Stimulated activated naive B cell treated with anti-CD40 and anti-IgM and Interleukin-4, amounts not matched to agents 10 μg/mL and 1 μg/mL and 100 μg/mL, for 72 hours (primary cell): ENCODE measurements around the gene POGLUT3.

Experiments used
- ATAC-seq, 2 donors: fragments of 150-1000 bp; cut with Tn5 transposase; replicated peaks; 2 replicates each; pipeline ENCODE4 v1.10.0; 2021; ENCODE audit warnings: moderate library complexity in 1 of 2
- DNase-seq: peaks from one replicate; pipeline ENCODE4 v3.0.0; 2021
- H3K27ac Mint-ChIP-seq: one replicate; pipeline ENCODE4 v1.8.0; 2022; ENCODE audit warnings: mild to moderate bottlenecking, mixed read lengths
- H3K27me3 Mint-ChIP-seq, 2 donors: one replicate each; pipeline ENCODE4 v1.8.0; 2022; ENCODE audit warnings: mixed read lengths in 2 of 2
- H3K36me3 Mint-ChIP-seq, 2 donors: one replicate each; pipeline ENCODE4 v1.8.0; 2022; ENCODE audit warnings: mixed read lengths in 2 of 2, mild to moderate bottlenecking in 1 of 2
- H3K4me1 Mint-ChIP-seq, 2 donors: one replicate each; pipeline ENCODE4 v1.8.0; 2022; ENCODE audit warnings: mixed read lengths in 2 of 2, mild to moderate bottlenecking in 1 of 2
- H3K4me3 Mint-ChIP-seq, 2 donors: one replicate each; pipeline ENCODE4 v1.8.0; 2022; ENCODE audit warnings: mild to moderate bottlenecking in 2 of 2, mixed read lengths in 2 of 2, moderate library complexity in 1 of 2
- H3K9me3 Mint-ChIP-seq, 2 donors: one replicate each; pipeline ENCODE4 v1.8.0; 2022; ENCODE audit warnings: mixed read lengths in 2 of 2, mild to moderate bottlenecking in 1 of 2

POGLUT3 gene

GRCh38 chr11:108498046-108498815, at the start of gene POGLUT3:
Gene POGLUT3 (minus strand): TSS chr11:108498384. CDS start chr11:108498366, 18 bp downstream.
- Mint-ChIP-seq H3K27me3 (no peaks in the 10 kb centered on the region), H3K9me3 (no peaks in the 10 kb centered on the region), H3K4me1 (peaks cover 5% of the 10 kb centered on the region in 2 donors), H3K27ac (peak within 1 kb of the TSS; percentile 97), H3K36me3 (no peaks in the 10 kb centered on the region), H3K4me3 (peak within 1 kb of the TSS; percentile 95 to 96)
- ATAC-seq (peak; percentile 66 to 67), DNase-seq (peak; percentile 23)

GRCh38 chr11:108545909-108546501, 47.8 kb upstream of the POGLUT3 start:
- DNase-seq (no peak), ATAC-seq (no peak)
- Mint-ChIP-seq H3K4me3 (no peak overlapping the region), H3K27ac (peak overlapping the region; percentile 20), H3K27me3 (peaks cover 2 to 29% of the 10 kb centered on the region in 2 donors), H3K9me3 (no peaks in the 10 kb centered on the region), H3K36me3 (no peaks in the 10 kb centered on the region), H3K4me1 (peaks cover 0 to 1% of the 10 kb centered on the region in 2 donors)

GRCh38 chr11:108543316-108543964, 45.3 kb upstream of the POGLUT3 start:
- H3K9me3 Mint-ChIP-seq: no peaks in the 10 kb centered on the region
- no peak overlapping the region for H3K27ac Mint-ChIP-seq
- H3K36me3 Mint-ChIP-seq: no peaks in the 10 kb centered on the region
- no peak for DNase-seq
- ATAC-seq: no peak
- H3K4me3 Mint-ChIP-seq: no peak overlapping the region
- no peaks in the 10 kb centered on the region for H3K4me1 Mint-ChIP-seq
- H3K27me3 Mint-ChIP-seq: peaks cover 0 to 27% of the 10 kb centered on the region in 2 donors

- no peak for ATAC-seq
- no peak overlapping the region for H3K27ac Mint-ChIP-seq
- no peak for DNase-seq
- peaks cover 0 to 27% of the 10 kb centered on the region in 2 donors for H3K27me3 Mint-ChIP-seq
- H3K9me3 Mint-ChIP-seq: no peaks in the 10 kb centered on the region
- no peaks in the 10 kb centered on the region for H3K4me1 Mint-ChIP-seq
- no peaks in the 10 kb centered on the region for H3K36me3 Mint-ChIP-seq
- no peak overlapping the region for H3K4me3 Mint-ChIP-seq
Observed at GRCh38 chr11:108541531-108541930, 43.3 kb upstream of the POGLUT3 start.

- H3K36me3 Mint-ChIP-seq: no peaks in the 10 kb centered on the region
- DNase-seq: no peak
- no peak for ATAC-seq
- H3K27ac Mint-ChIP-seq: no peak overlapping the region
- H3K4me3 Mint-ChIP-seq: no peak overlapping the region
- no peaks in the 10 kb centered on the region for H3K4me1 Mint-ChIP-seq
- no peaks in the 10 kb centered on the region for H3K9me3 Mint-ChIP-seq
- peaks cover 0 to 7% of the 10 kb centered on the region in 2 donors for H3K27me3 Mint-ChIP-seq
Observed at GRCh38 chr11:108538502-108538901, 40.3 kb upstream of the POGLUT3 start.

GRCh38 chr11:108538022-108538424, 39.8 kb upstream of the POGLUT3 start:
- Mint-ChIP-seq H3K27ac (no peak overlapping the region), H3K4me3 (no peak overlapping the region), H3K27me3 (peaks cover 0 to 2% of the 10 kb centered on the region in 2 donors), H3K9me3 (no peaks in the 10 kb centered on the region), H3K36me3 (no peaks in the 10 kb centered on the region), H3K4me1 (no peaks in the 10 kb centered on the region)
- ATAC-seq (no peak), DNase-seq (no peak)

GRCh38 chr11:108536783-108537182, 38.6 kb upstream of the POGLUT3 start:
- no peaks in the 10 kb centered on the region for H3K27me3 Mint-ChIP-seq
- no peak for ATAC-seq
- no peak overlapping the region for H3K4me3 Mint-ChIP-seq
- no peaks in the 10 kb centered on the region for H3K36me3 Mint-ChIP-seq
- H3K9me3 Mint-ChIP-seq: no peaks in the 10 kb centered on the region
- no peak for DNase-seq
- no peak overlapping the region for H3K27ac Mint-ChIP-seq
- no peaks in the 10 kb centered on the region for H3K4me1 Mint-ChIP-seq

GRCh38 chr11:108535384-108535955, 37.3 kb upstream of the POGLUT3 start:
- no peak overlapping the region for H3K4me3 Mint-ChIP-seq
- no peaks in the 10 kb centered on the region for H3K27me3 Mint-ChIP-seq
- H3K27ac Mint-ChIP-seq: no peak overlapping the region
- H3K4me1 Mint-ChIP-seq: no peaks in the 10 kb centered on the region
- H3K36me3 Mint-ChIP-seq: no peaks in the 10 kb centered on the region
- no peak for DNase-seq
- H3K9me3 Mint-ChIP-seq: no peaks in the 10 kb centered on the region
- ATAC-seq: no peak

- Mint-ChIP-seq H3K36me3 (no peaks in the 10 kb centered on the region), H3K4me1 (no peaks in the 10 kb centered on the region), H3K27ac (no peak overlapping the region), H3K9me3 (no peaks in the 10 kb centered on the region), H3K4me3 (no peak overlapping the region), H3K27me3 (no peaks in the 10 kb centered on the region)
- DNase-seq: no peak
- ATAC-seq: no peak
Observed at GRCh38 chr11:108534274-108534882, 36.2 kb upstream of the POGLUT3 start.

- no peaks in the 10 kb centered on the region for H3K9me3 Mint-ChIP-seq
- no peaks in the 10 kb centered on the region for H3K36me3 Mint-ChIP-seq
- no peak overlapping the region for H3K27ac Mint-ChIP-seq
- no peak overlapping the region for H3K4me3 Mint-ChIP-seq
- H3K27me3 Mint-ChIP-seq: peaks cover 0 to 5% of the 10 kb centered on the region in 2 donors
- H3K4me1 Mint-ChIP-seq: no peaks in the 10 kb centered on the region
- ATAC-seq: no peak
- no peak for DNase-seq
Observed at GRCh38 chr11:108530426-108530825, 32.2 kb upstream of the POGLUT3 start.

- ATAC-seq (no peak), DNase-seq (no peak)
- Mint-ChIP-seq H3K4me1 (no peaks in the 10 kb centered on the region), H3K9me3 (peaks cover 5% of the 10 kb centered on the region in 2 donors), H3K27me3 (peaks cover 0 to 5% of the 10 kb centered on the region in 2 donors), H3K36me3 (peaks cover 0 to 2% of the 10 kb centered on the region in 2 donors), H3K4me3 (no peak overlapping the region), H3K27ac (no peak overlapping the region)
Observed at GRCh38 chr11:108527382-108527781, 29.2 kb upstream of the POGLUT3 start.

- Mint-ChIP-seq H3K9me3 (peaks cover 5% of the 10 kb centered on the region in 2 donors), H3K27ac (no peak overlapping the region), H3K36me3 (peaks cover 0 to 2% of the 10 kb centered on the region in 2 donors), H3K27me3 (peaks cover 4 to 5% of the 10 kb centered on the region in 2 donors), H3K4me1 (no peaks in the 10 kb centered on the region), H3K4me3 (no peak overlapping the region)
- DNase-seq (no peak), ATAC-seq (no peak)
Observed at GRCh38 chr11:108525161-108525560, 27.0 kb upstream of the POGLUT3 start.

- ATAC-seq (no peak), DNase-seq (no peak)
- H3K4me1 Mint-ChIP-seq: no peaks in the 10 kb centered on the region
- no peak overlapping the region for H3K27ac Mint-ChIP-seq
- no peak overlapping the region for H3K4me3 Mint-ChIP-seq
- peaks cover 0 to 2% of the 10 kb centered on the region in 2 donors for H3K36me3 Mint-ChIP-seq
- H3K27me3 Mint-ChIP-seq: peaks cover 4 to 5% of the 10 kb centered on the region in 2 donors
- H3K9me3 Mint-ChIP-seq: peaks cover 5% of the 10 kb centered on the region in 2 donors
Observed at GRCh38 chr11:108524422-108524821, 26.2 kb upstream of the POGLUT3 start.

GRCh38 chr11:108522318-108522717, 24.1 kb upstream of the POGLUT3 start:
- no peak overlapping the region for H3K27ac Mint-ChIP-seq
- H3K4me1 Mint-ChIP-seq: no peaks in the 10 kb centered on the region
- peaks cover 0 to 2% of the 10 kb centered on the region in 2 donors for H3K36me3 Mint-ChIP-seq
- H3K4me3 Mint-ChIP-seq: no peak overlapping the region
- no peak for DNase-seq
- H3K27me3 Mint-ChIP-seq: peaks cover 4 to 5% of the 10 kb centered on the region in 2 donors
- no peak for ATAC-seq
- peaks cover 5% of the 10 kb centered on the region in 2 donors for H3K9me3 Mint-ChIP-seq
